Measurements from ENCODE around the gene U2SURP. TPM values are rescaled to one million over a fixed set of nuclear protein-coding genes. Genes with fewer than 3 reads are reported as not detected.

U2SURP gene
- 100 to 1,000 TPM; 132 to 160 (median 155) TPM for polyA plus RNA-seq (ENCODE audit: insufficient read length in 4 of 4)

- peak; percentile 95 to 97 (median 96) for DNase-seq (ENCODE audit: low read depth in 4 of 4, low spot score in 3 of 4)
Measured at GRCh38 chr3:143001369-143002082, at the start of gene U2SURP. Gene U2SURP, plus strand, starts transcription at chr3:143001570. Its CDS starts 59 bp downstream, at chr3:143001629.

- no peak for DNase-seq (ENCODE audit: low read depth in 4 of 4, low spot score in 3 of 4)
Measured at GRCh38 chr3:142951794-142952193, 49.6 kb upstream of the U2SURP start.

GRCh38 chr3:142952272-142953193 lies 48.8 kb upstream of the U2SURP start:
- DNase-seq (ENCODE audit: low read depth in 4 of 4, low spot score in 3 of 4) = no peak

- no peak for DNase-seq (ENCODE audit: low read depth in 4 of 4, low spot score in 3 of 4)
Measured at GRCh38 chr3:142953443-142953842, 47.9 kb upstream of the U2SURP start.

- DNase-seq (ENCODE audit: low read depth in 4 of 4, low spot score in 3 of 4) = no peak
Measured at GRCh38 chr3:142958707-142959106, 42.7 kb upstream of the U2SURP start.

GRCh38 chr3:142960322-142960850 lies 41.0 kb upstream of the U2SURP start:
- DNase-seq (ENCODE audit: low read depth in 4 of 4, low spot score in 3 of 4) = no peak

GRCh38 chr3:142961539-142961938 lies 39.8 kb upstream of the U2SURP start:
- no peak for DNase-seq (ENCODE audit: low read depth in 4 of 4, low spot score in 3 of 4)

- no peak for DNase-seq (ENCODE audit: low read depth in 4 of 4, low spot score in 3 of 4)
Measured at GRCh38 chr3:142962175-142962519, 39.2 kb upstream of the U2SURP start.

GRCh38 chr3:142962520-142963233 lies 38.7 kb upstream of the U2SURP start:
- no peak for DNase-seq (ENCODE audit: low read depth in 4 of 4, low spot score in 3 of 4)

GRCh38 chr3:142963234-142963515 lies 38.2 kb upstream of the U2SURP start:
- DNase-seq (ENCODE audit: low read depth in 4 of 4, low spot score in 3 of 4) = no peak

- peak in 1 of 4 donors; percentile 53 for DNase-seq (ENCODE audit: low read depth in 4 of 4, low spot score in 3 of 4)
Measured at GRCh38 chr3:142963516-142964448, 37.6 kb upstream of the U2SURP start, which contains the start of gene PAQR9. Gene PAQR9, minus strand, starts transcription at chr3:142963674. Its CDS starts 338 bp downstream, at chr3:142963336.

GRCh38 chr3:142965581-142965980 lies 35.8 kb upstream of the U2SURP start:
- no peak for DNase-seq (ENCODE audit: low read depth in 4 of 4, low spot score in 3 of 4)

GRCh38 chr3:142966808-142967207 lies 34.6 kb upstream of the U2SURP start:
- no peak for DNase-seq (ENCODE audit: low read depth in 4 of 4, low spot score in 3 of 4)

- DNase-seq (ENCODE audit: low read depth in 4 of 4, low spot score in 3 of 4) = no peak
Measured at GRCh38 chr3:142968319-142969025, 32.9 kb upstream of the U2SURP start.

- DNase-seq (ENCODE audit: low read depth in 4 of 4, low spot score in 3 of 4) = no peak
Measured at GRCh38 chr3:142971431-142971830, 29.9 kb upstream of the U2SURP start.

GRCh38 chr3:142972092-142972753 lies 29.1 kb upstream of the U2SURP start:
- no peak for DNase-seq (ENCODE audit: low read depth in 4 of 4, low spot score in 3 of 4)

GRCh38 chr3:142973217-142974009 lies 28.0 kb upstream of the U2SURP start:
- DNase-seq (ENCODE audit: low read depth in 4 of 4, low spot score in 3 of 4) = no peak
